HL-60 (cell line): ENCODE results near the gene APBB2.

ENCODE experiments used
- DNase-seq, 2 experiments: peaks; one replicate each; pipeline ENCODE4 v3.0.0-alpha.2; 2010 to 2020; ENCODE audit warnings: low read depth in 1 of 2, low spot score in 1 of 2
- H3K27ac ChIP-seq: fragments of 250-450 bp; sonication (Bioruptor Pico); replicated peaks from 2 replicates; pipeline ENCODE4 v1.5.1; 2020; ENCODE audit warnings: mild to moderate bottlenecking, moderate library complexity
- H3K27me3 ChIP-seq: fragments of 250-450 bp; sonication (Bioruptor Pico); 2 replicates; pipeline ENCODE4 v1.5.1; 2021; ENCODE audit warnings: mild to moderate bottlenecking, moderate library complexity; ENCODE audit not compliant: insufficient read depth, poor library complexity, severe bottlenecking
- H3K4me3 ChIP-seq: replicated peaks from 2 replicates; pipeline ENCODE4 v1.5.1; 2011; ENCODE audit warnings: mild to moderate bottlenecking, control low read depth, low read length; ENCODE audit not compliant: insufficient read depth
- CTCF ChIP-seq: IDR thresholded peaks from one replicate; pipeline ENCODE4 v1.5.1; 2011; ENCODE audit warnings: low read length, control low read depth, inconsistent platforms; ENCODE audit not compliant: insufficient read depth
- GABPA ChIP-seq: IDR thresholded peaks from 2 replicates; pipeline ENCODE4 v1.6.1; 2012; ENCODE audit warnings: low read depth
- POLR2AphosphoS5 ChIP-seq: IDR thresholded peaks from 2 replicates; pipeline ENCODE4 v1.6.1; 2012; ENCODE audit warnings: low read depth
- REST ChIP-seq: IDR thresholded peaks from 2 replicates; pipeline ENCODE4 v1.6.1; 2012; ENCODE audit warnings: low read depth; ENCODE audit not compliant: insufficient replicate concordance
- SPI1 ChIP-seq: IDR thresholded peaks from 2 replicates; pipeline ENCODE4 v1.6.1; 2012; ENCODE audit warnings: low read depth, mild to moderate bottlenecking, borderline replicate concordance

APBB2 gene

GRCh38 chr4:40840255-40840984 lies 373.9 kb downstream of the APBB2 start:
- Histone ChIP-seq H3K27me3 (no peaks in the 10 kb centered on the region), H3K4me3 (no peak overlapping the region), H3K27ac (no peak overlapping the region)
- no peak for TF ChIP-seq GABPA
- no peak for TF ChIP-seq CTCF
- TF ChIP-seq POLR2AphosphoS5, result no peak
- TF ChIP-seq SPI1, result no peak
- TF ChIP-seq REST, result no peak
- DNase-seq, result no peak

DNA sequence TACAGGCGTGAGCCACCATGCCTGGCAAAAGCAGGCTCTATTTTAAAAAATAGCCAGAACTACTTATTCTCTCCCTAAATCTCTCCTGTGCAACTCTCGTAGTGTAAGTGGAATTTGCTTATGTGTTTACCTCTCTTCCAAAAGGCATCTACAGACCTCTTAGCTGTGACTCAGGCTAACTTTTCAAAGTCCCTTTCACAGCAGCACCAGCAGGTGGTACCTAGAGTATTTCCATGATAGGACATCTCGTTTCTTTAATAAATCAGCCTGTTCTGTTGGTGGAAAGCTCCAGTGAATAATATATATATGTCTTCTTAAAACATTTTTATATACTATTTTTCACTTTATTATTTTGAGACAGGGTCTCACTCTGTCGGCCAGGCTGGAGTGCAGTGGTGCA lies 375.6 kb downstream of the APBB2 start:
- Histone ChIP-seq H3K27ac (no peak overlapping the region), H3K27me3 (no peaks in the 10 kb centered on the region), H3K4me3 (no peak overlapping the region)
- TF ChIP-seq REST, result no peak
- TF ChIP-seq CTCF, result no peak
- TF ChIP-seq GABPA, result no peak
- TF ChIP-seq SPI1, result no peak
- TF ChIP-seq POLR2AphosphoS5, result no peak
- no peak for DNase-seq

GRCh38 chr4:40837094-40837870 lies 377.1 kb downstream of the APBB2 start:
- H3K27me3 ChIP-seq, result no peaks in the 10 kb centered on the region
- no peak for DNase-seq
- TF ChIP-seq SPI1, result no peak
- no peak for TF ChIP-seq GABPA
- TF ChIP-seq REST, result no peak
- TF ChIP-seq POLR2AphosphoS5, result no peak
- no peak for TF ChIP-seq CTCF

More at GRCh38 chr4:40837094-40837870, 377.1 kb downstream of the APBB2 start:
- Histone ChIP-seq H3K27ac (no peak overlapping the region), H3K4me3 (no peak overlapping the region)
